HL-60 (cell line): ENCODE results near the gene MLLT3.

Experiments
- DNase-seq, 2 experiments: peaks; one replicate each; pipeline ENCODE4 v3.0.0-alpha.2; 2010 to 2020; ENCODE audit warnings: low read depth in 1 of 2, low spot score in 1 of 2
- H3K27ac ChIP-seq: fragments of 250-450 bp; sonication (Bioruptor Pico); replicated peaks from 2 replicates; pipeline ENCODE4 v1.5.1; 2020; ENCODE audit warnings: mild to moderate bottlenecking, moderate library complexity
- H3K27me3 ChIP-seq: fragments of 250-450 bp; sonication (Bioruptor Pico); 2 replicates; pipeline ENCODE4 v1.5.1; 2021; ENCODE audit warnings: mild to moderate bottlenecking, moderate library complexity; ENCODE audit not compliant: insufficient read depth, poor library complexity, severe bottlenecking
- H3K4me3 ChIP-seq: replicated peaks from 2 replicates; pipeline ENCODE4 v1.5.1; 2011; ENCODE audit warnings: mild to moderate bottlenecking, control low read depth, low read length; ENCODE audit not compliant: insufficient read depth
- CTCF ChIP-seq: IDR thresholded peaks from one replicate; pipeline ENCODE4 v1.5.1; 2011; ENCODE audit warnings: low read length, control low read depth, inconsistent platforms; ENCODE audit not compliant: insufficient read depth
- GABPA ChIP-seq: IDR thresholded peaks from 2 replicates; pipeline ENCODE4 v1.6.1; 2012; ENCODE audit warnings: low read depth
- POLR2AphosphoS5 ChIP-seq: IDR thresholded peaks from 2 replicates; pipeline ENCODE4 v1.6.1; 2012; ENCODE audit warnings: low read depth
- SPI1 ChIP-seq: IDR thresholded peaks from 2 replicates; pipeline ENCODE4 v1.6.1; 2012; ENCODE audit warnings: low read depth, mild to moderate bottlenecking, borderline replicate concordance
- TF ChIP-seq, protein P1 (sequence below): IDR thresholded peaks from 2 replicates; pipeline ENCODE4 v1.6.1; 2012; ENCODE audit warnings: low read depth; ENCODE audit not compliant: insufficient replicate concordance

Gene MLLT3

DNA sequence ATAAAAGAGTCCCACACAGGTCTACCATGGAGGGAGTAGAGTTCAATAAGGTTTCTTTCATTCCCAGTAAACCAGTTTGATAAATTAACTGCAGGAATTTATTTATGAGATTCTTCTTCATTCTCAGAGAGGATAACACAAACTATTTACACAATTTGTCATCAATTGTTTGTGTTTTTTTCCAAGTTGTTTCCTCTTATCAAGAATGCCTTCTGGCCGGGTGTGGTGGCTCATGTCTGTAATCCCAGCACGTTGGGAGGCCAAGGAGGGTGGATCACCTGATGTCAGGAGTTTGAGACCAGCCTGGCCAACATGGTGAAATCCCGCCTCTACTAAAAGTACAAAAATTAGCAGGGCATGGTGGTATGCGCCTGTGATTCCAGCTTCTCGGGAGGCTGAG, 216.7 kb downstream of the MLLT3 start:
- TF ChIP-seq SPI1 (no peak), CTCF (no peak)
- TF ChIP-seq, protein P1, sequence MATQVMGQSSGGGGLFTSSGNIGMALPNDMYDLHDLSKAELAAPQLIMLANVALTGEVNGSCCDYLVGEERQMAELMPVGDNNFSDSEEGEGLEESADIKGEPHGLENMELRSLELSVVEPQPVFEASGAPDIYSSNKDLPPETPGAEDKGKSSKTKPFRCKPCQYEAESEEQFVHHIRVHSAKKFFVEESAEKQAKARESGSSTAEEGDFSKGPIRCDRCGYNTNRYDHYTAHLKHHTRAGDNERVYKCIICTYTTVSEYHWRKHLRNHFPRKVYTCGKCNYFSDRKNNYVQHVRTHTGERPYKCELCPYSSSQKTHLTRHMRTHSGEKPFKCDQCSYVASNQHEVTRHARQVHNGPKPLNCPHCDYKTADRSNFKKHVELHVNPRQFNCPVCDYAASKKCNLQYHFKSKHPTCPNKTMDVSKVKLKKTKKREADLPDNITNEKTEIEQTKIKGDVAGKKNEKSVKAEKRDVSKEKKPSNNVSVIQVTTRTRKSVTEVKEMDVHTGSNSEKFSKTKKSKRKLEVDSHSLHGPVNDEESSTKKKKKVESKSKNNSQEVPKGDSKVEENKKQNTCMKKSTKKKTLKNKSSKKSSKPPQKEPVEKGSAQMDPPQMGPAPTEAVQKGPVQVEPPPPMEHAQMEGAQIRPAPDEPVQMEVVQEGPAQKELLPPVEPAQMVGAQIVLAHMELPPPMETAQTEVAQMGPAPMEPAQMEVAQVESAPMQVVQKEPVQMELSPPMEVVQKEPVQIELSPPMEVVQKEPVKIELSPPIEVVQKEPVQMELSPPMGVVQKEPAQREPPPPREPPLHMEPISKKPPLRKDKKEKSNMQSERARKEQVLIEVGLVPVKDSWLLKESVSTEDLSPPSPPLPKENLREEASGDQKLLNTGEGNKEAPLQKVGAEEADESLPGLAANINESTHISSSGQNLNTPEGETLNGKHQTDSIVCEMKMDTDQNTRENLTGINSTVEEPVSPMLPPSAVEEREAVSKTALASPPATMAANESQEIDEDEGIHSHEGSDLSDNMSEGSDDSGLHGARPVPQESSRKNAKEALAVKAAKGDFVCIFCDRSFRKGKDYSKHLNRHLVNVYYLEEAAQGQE = no peak
- no peak for DNase-seq
- Histone ChIP-seq H3K27me3 (no peaks in the 10 kb centered on the region), H3K27ac (no peak overlapping the region), H3K4me3 (no peak overlapping the region)

GRCh38 chr9:20405078-20405477, 217.2 kb downstream of the MLLT3 start:
- H3K27ac ChIP-seq = no peak overlapping the region
- no peak for TF ChIP-seq CTCF
- TF ChIP-seq, protein P1 = no peak
- no peak for TF ChIP-seq POLR2AphosphoS5
- TF ChIP-seq GABPA = no peak
- TF ChIP-seq SPI1 = no peak
- no peak for DNase-seq
- H3K4me3 ChIP-seq = no peak overlapping the region
- no peaks in the 10 kb centered on the region for H3K27me3 ChIP-seq

GRCh38 chr9:20404192-20404813, 218.0 kb downstream of the MLLT3 start:
- no peaks in the 10 kb centered on the region for H3K27me3 ChIP-seq
- no peak for DNase-seq
- TF ChIP-seq, protein P1 = no peak
- TF ChIP-seq SPI1 (no peak), CTCF (no peak), GABPA (no peak), POLR2AphosphoS5 (no peak)
- no peak overlapping the region for H3K27ac ChIP-seq
- H3K4me3 ChIP-seq = no peak overlapping the region
